DMS79 (cell line): ENCODE measurements around the gene NTM.

ENCODE experiments used
- DNase-seq: peaks from one replicate; lab custom pipeline; 2025; lab: John Stamatoyannopoulos, UW

NTM gene

DNA sequence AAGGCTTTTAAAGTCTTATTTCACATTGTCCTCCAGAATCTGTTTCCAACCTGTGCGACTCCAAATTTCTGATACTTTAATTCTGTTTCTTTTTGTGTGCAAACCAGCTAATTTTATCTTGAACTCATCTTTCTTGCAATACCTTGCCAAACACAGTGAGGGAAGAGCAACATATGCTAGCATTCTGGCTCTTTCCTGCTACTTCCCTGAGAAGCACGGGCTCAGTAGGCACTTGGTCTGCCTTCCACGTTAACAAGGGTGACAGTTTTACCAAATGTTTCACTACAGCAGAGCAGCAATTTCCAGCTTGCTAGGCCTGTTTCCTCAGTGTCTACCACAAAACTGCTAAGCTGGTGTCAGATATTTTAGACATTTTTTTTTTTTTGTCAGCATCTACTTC, 405.8 kb downstream of the NTM start:
- DNase-seq = no peak

DNA sequence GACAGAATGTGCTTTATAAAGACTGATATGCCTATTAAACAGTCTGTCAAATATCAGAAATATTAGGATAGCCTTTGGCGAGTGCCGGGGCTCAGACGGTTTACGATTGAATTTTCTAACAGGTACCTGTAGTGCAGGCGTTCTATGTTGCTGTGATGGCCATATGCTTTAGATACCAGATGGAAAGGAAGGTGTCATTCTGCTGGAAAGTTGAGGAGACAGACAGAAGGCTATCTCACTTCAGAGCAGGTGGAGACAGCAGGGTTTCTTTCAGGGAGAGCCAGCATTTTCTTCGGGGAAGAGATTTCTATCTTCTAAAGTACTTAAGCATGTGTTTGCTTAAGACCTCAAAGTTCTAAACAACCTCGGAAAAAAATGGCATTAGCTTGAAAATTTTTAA, 415.4 kb downstream of the NTM start:
- DNase-seq = no peak

DNA sequence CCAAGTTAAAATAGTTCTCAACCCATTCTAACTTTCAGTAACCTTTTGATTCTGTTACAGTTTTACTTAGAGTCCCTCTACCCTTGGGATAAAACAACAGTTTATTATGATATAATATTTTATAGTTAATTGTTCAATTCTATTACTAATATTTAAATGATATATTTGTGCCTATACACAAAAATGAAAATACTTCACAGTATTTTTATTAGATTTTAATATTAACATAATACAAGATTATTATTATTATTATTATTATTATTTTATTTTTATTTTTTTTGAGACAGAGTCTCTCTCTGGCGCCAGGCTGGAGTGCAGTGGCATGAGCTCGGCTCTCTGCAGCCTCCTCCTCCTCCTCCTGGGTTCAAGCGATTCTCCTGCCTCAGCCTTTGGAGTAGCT, 416.7 kb downstream of the NTM start:
- no peak for DNase-seq

GRCh38 chr11:131790586-131790985, 420.2 kb downstream of the NTM start:
- no peak for DNase-seq

GRCh38 chr11:131792243-131792642, 421.8 kb downstream of the NTM start:
- no peak for DNase-seq

DNA sequence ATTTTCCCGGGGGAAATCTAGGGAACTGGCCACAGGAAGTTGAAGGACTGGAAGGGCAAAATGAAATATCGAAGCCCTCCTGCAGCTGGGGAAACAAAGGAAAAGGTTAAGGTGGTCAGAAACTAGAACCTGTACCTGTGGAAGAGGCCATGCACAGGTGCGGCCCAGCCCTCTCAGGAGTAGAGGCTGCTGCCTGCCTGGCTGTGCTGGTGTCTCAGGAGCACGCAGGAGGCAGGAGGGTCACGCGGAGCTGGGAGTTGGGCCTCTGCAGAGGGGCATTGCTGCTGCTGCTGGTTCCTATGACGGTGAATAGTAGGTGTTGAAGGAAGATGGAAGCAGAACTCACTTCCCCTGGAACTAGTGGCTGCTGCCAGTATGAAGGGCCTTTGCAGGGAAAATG, 425.7 kb downstream of the NTM start:
- no peak for DNase-seq

DNA sequence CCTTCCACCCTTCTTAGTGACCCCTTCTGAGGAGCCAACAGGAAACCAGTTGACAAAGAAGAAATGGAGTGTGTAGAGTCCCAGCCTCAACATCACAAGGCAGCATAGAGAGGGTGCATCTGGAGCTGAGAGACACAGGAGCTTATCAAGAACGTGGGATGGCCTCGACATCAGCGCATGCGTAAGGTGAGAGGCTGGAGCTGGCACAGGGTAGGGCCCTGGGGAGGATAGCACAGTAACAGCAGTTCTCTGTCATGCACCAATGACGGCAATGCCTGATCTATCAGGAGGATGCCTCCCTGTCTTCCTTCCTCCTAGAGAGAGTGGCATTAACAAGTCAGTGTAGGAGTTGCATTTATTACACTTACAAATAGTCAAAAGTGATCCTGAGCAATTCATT, 426.1 kb downstream of the NTM start:
- DNase-seq = no peak

DNA sequence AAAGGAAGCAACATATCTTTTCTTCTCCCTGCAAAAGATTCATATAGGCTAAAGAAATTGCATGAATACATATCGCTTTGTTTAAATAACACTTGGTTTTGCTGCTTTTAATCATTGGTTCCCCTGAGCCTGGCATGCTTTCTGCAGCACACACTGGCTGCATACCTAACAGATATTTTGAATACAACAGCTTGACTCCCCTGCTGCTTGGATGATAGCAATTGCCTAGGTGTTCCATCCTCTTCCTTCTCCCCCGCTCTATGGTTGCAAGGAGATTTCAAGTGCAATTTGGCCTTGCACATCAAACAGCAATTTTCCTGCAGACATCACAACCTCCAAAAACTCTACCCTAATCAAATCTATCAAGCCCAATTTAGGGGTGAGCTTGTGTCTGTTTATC, 430.0 kb downstream of the NTM start:
- DNase-seq = no peak

GRCh38 chr11:131802440-131803115, 432.2 kb downstream of the NTM start:
- DNase-seq = no peak

DNA sequence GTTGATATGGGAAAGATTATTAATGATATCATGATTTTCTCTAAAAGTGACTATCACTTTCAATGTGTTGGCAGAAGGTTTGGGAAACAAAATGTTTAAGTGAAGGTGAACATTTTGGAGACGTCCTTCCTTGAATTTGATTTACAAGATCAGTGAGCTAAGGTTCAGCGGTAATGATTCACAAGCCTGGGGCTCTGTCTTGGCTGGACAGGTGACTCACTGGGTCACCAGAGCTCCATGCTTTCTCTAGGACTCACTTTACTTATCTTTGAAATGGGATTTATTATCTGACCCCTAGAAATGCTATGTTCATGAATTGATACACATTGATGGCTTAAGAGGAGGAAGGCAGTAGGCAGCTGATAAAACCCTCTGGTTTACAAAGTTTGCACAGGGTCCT, 437.5 kb downstream of the NTM start:
- DNase-seq = no peak

GRCh38 chr11:131808470-131808869, 438.1 kb downstream of the NTM start:
- DNase-seq = no peak

DNA sequence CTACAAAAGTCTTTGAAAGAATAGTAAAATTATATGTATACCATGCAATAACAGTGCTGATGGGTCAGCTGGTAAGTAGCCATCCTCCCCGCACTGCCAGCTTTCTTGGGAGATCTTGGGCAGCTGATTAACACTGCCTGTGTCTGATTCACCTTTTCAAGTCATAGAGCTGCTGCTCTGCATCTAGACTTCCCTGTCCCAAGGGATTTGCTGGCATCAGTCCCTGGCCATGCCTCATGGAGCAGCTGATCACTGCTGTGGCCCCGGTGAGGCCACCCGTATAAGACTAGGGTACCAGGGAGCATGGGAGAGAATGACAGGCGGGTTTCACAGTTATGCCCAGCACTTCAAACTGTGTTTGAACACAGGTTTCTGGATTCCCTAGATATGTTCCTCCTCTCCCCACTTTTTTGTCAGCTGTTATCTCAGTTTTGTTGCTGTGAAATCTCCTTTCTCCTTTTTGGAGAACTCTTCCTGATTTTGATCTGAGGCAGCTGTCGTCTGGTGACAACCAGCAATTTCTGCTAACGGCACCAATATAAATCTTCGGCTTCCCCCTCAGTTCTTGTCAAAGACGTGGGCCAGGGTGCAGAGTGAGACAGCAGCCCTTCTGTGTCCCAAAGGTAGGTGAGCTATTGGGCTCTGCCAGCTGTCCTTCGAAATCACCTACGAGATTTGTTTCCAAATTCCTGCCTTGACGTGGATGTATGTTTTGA, 438.9 kb downstream of the NTM start:
- no peak for DNase-seq

DNA sequence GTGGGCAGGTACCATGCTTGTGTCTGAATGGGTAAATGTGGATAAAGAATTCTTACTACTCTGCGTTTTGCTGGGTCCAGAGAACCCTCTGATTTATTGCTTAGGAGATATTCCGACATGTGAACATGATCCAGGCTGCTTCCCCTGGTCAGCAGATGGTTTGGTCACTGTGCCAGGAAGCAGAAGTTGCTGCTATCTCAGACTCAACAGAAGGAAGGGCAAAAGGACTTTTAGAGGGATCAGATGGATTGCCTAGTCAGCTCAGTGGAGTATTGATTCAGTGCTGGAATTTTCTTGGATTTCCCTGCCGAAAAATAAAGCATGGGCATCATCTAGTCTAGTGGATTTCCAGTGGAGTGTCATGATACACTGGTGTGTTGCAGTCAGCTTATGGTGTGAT, 440.1 kb downstream of the NTM start:
- no peak for DNase-seq

DNA sequence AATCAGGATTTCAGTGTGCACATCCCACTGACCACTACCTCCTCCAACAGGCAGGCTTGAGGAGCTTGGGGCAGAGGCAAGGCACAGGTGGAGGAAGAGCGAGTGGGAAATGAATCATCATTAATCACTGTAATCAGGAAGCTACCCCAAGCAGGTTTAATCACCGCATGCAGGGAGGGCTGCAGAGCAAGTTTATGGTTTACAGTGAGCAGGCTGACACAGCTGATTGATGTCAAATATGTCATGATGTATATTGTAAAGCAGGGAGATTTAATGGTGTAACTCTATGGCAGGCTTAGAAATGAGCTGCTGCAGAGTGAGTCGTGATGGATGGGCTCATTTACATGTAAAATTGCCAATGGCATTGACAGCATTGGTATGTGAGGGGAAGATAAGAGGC, 441.0 kb downstream of the NTM start:
- DNase-seq = no peak

DNA sequence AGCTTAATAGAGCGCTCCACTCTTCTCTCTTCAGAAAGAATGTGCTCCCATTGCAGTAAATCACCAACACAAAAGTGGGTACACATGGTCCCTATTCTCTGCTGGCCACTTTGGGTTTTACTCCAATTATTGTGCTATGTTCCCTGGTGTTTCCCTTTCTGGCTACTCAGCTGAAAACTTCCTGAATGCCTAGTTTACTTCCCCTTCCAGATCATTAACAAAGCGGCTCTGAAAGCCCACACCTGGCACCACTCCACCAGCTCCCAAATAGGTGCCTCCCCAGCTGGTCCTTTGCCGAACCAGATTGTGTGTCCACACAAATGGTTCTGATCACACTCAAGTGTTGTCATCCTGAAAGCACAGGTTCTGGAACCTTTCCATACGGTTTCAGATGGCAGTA, 443.7 kb downstream of the NTM start:
- no peak for DNase-seq

DNA sequence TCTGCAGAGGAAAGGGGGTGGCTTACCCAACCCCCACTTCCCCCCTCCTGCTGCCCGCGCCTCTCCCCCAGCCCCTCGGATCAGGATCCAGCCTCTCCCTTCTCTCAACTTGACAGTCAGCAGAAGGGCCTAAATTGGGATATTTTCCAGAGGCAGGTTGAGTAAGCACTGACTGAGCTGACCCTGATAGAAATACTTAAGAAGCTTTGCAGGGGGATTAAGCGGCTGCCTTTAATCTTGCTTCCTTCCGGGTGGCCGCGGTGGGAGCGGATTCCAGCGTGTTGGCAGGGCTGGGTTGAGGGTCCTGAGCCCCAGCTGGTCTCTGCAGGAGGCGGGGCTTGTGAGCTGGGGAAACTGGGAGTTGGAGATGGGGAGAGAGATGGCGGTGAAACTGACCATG, 445.2 kb downstream of the NTM start:
- no peak for DNase-seq

DNA sequence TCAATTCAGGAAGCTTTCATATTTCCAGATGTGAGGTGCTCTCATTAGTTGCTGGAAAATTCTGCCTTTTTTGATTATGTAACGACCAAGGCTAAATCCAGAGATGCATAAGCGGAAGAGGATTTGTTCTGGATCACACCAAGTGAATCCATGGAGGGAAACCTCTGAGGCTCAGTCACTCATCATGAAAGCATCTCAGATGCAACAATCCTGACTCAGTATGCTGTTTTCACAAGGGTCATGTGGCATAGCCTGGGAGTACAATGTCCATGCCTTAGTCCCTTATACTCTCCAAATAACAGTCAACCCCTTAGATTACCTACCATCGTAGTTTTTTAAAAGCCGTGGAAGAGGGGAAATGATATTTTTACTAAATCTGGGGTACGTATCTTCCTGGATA, 445.6 kb downstream of the NTM start:
- DNase-seq = no peak

- no peak for DNase-seq
These were observed 447.3 kb downstream of the NTM start for GRCh38 chr11:131817687-131818188.

- no peak for DNase-seq
These were observed 449.4 kb downstream of the NTM start for GRCh38 chr11:131819865-131820264.

DNA sequence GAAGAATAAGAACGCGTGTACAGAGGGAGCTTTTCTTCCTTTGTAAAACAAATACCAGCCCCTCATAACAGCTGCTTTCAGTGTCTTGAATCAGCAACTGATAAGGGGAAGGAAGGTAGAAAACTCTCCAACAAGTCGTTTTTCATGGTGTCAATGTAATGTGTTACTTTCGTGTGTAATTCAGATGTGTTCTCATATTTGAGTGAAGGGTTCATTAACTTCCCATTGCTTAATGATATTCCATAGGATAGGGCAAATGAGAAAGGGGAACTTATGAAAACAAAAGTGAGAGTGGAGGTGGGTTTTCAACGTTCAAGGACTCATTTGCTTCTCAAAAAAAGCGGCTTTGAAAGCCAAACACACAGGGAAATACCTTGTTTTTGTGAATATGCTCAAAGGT, 452.1 kb downstream of the NTM start:
- DNase-seq = no peak

GRCh38 chr11:131823772-131824171, 453.4 kb downstream of the NTM start:
- peak; percentile 61 for DNase-seq

GRCh38 chr11:131824771-131825170, 454.4 kb downstream of the NTM start:
- no peak for DNase-seq

- DNase-seq = no peak
These were observed 457.0 kb downstream of the NTM start for GRCh38 chr11:131827430-131827829.

- no peak for DNase-seq
These were observed 459.3 kb downstream of the NTM start for GRCh38 chr11:131829725-131830124.
